Endothelial cell of umbilical vein (primary cell): ENCODE data around the gene FOLR3. TPM values are rescaled to one million over a fixed set of nuclear protein-coding genes. Genes with fewer than 3 reads are reported as not detected.
"Not testable (repeated sequence)": the region's sequence is repeated elsewhere in the genome, so short reads cannot be mapped to it uniquely, and the experiment has no call there.

ENCODE experiments used
- BruUV-seq: library from RNA; stranded (reverse); fragments of 400-500 nt; replicated peaks from 2 replicates; lab custom pipeline; 2021; lab: Mats Ljungman, UMichigan
- CTCF ChIA-PET: fragments of 300-600, 350-600 bp; sonication (Branson Sonifier 250); formaldehyde crosslinking; loops from one replicate; lab custom pipeline; 2021; ENCODE audit warnings: antibody characterized with exemption, inconsistent platforms; lab: Charles Lee
- POLR2A ChIA-PET: fragments of 300-600, 350-600 bp; sonication (Branson Sonifier 250); formaldehyde crosslinking; loops from one replicate; lab custom pipeline; 2021; ENCODE audit warnings: antibody characterized with exemption, inconsistent platforms; lab: Charles Lee
- DNase-seq: peaks from one replicate; pipeline ENCODE4 v3.0.0-alpha.2; 2011; ENCODE audit warnings: low read depth, low spot score
- FAIRE-seq: peaks from 2 replicates; lab custom pipeline; 2011; peaks lifted over from hg19 to GRCh38; lab: Jason Lieb, UNC
- H2AFZ ChIP-seq: 2 replicates; pipeline ENCODE4 v1.6.0; 2012; ENCODE audit warnings: low read depth, low read length, control low read depth, inconsistent platforms
- H3K27ac ChIP-seq: 2 replicates; pipeline ENCODE4 v1.5.1; 2011; ENCODE audit warnings: low read depth, mild to moderate bottlenecking, control low read depth, low read length, moderate library complexity; ENCODE audit not compliant: insufficient read depth
- H3K27me3 ChIP-seq, 2 experiments: 2 replicates each; pipeline versions ENCODE4 v1.6.0 to v1.6.1; 2011; ENCODE audit warnings: low read length in 2 of 2, mixed read lengths in 1 of 2; ENCODE audit not compliant: control insufficient read depth in 2 of 2, insufficient read depth in 2 of 2
- H3K36me3 ChIP-seq, 2 experiments: 2 replicates in 1 of 2; 3 replicates in 1 of 2; pipeline ENCODE4 v1.5.1; 2011; ENCODE audit warnings: low read length in 2 of 2, mild to moderate bottlenecking in 1 of 2, moderate library complexity in 1 of 2; ENCODE audit not compliant: control insufficient read depth in 2 of 2, insufficient read depth in 2 of 2; ENCODE audit errors: extremely low read depth in 1 of 2
- H3K4me1 ChIP-seq: 3 replicates; pipeline ENCODE4 v1.5.1; 2011; ENCODE audit warnings: mild to moderate bottlenecking, low read length; ENCODE audit not compliant: control insufficient read depth, insufficient read depth; ENCODE audit errors: extremely low read depth
- H3K4me2 ChIP-seq: 2 replicates; pipeline ENCODE4 v1.6.1; 2011; ENCODE audit warnings: low read length, control low read depth, mixed read lengths; ENCODE audit not compliant: insufficient read depth
- H3K4me3 ChIP-seq, 3 experiments: fragments of 200-600 bp in 1 of 3; sonication (generic), shearing (Covaris generic) in 1 of 3; replicated peaks in 1 of 3; 2 replicates each; pipeline ENCODE4 v1.5.1; 2011 to 2016; ENCODE audit warnings: control low read depth in 3 of 3, low read length in 3 of 3, mild to moderate bottlenecking in 2 of 3, inconsistent platforms in 1 of 3, low read depth in 1 of 3, moderate library complexity in 1 of 3; ENCODE audit not compliant: insufficient read depth in 1 of 3
- H3K79me2 ChIP-seq: 2 replicates; pipeline ENCODE4 v1.6.0; 2012; ENCODE audit warnings: low read length, inconsistent platforms; ENCODE audit not compliant: control insufficient read depth, insufficient read depth
- H3K9ac ChIP-seq: replicated peaks from 2 replicates; pipeline ENCODE3; 2011; ENCODE audit warnings: low read length, control low read depth; ENCODE audit not compliant: insufficient read depth; ENCODE audit errors: extremely low read depth
- H3K9me1 ChIP-seq: replicated peaks from 3 replicates; pipeline ENCODE4 v1.6.0; 2011; ENCODE audit warnings: mild to moderate bottlenecking, low read length; ENCODE audit not compliant: control insufficient read depth, insufficient read depth; ENCODE audit errors: extremely low read depth
- H3K9me3 ChIP-seq: replicated peaks from 2 replicates; pipeline ENCODE4 v1.5.1; 2012; ENCODE audit warnings: low read length, inconsistent platforms; ENCODE audit not compliant: control insufficient read depth, insufficient read depth
- H4K20me1 ChIP-seq: replicated peaks from 2 replicates; pipeline ENCODE3; 2011; ENCODE audit warnings: mild to moderate bottlenecking, low read length; ENCODE audit not compliant: control insufficient read depth, insufficient read depth; ENCODE audit errors: extremely low read depth
- CTCF ChIP-seq, 2 donors: IDR thresholded peaks; 1 replicate in 1 of 2; 2 replicates in 1 of 2; pipeline ENCODE4 v1.5.1; 2011; ENCODE audit warnings: low read length in 2 of 2, mild to moderate bottlenecking in 2 of 2, moderate library complexity in 2 of 2, control low read depth in 1 of 2, inconsistent platforms in 1 of 2, low read depth in 1 of 2; ENCODE audit not compliant: insufficient read depth in 1 of 2; ENCODE audit errors: extremely low read depth in 1 of 2
- EZH2 ChIP-seq: IDR thresholded peaks from 2 replicates; pipeline ENCODE4 v1.6.1; 2012; ENCODE audit warnings: borderline replicate concordance, low read depth, mild to moderate bottlenecking, moderate library complexity, low read length, inconsistent platforms; ENCODE audit not compliant: severe bottlenecking
- FOS ChIP-seq: IDR thresholded peaks from 2 replicates; pipeline ENCODE4 v1.6.1; 2011; ENCODE audit warnings: mild to moderate bottlenecking, low read length, moderate library complexity, borderline replicate concordance; ENCODE audit not compliant: insufficient read depth
- GATA2 ChIP-seq: IDR thresholded peaks from 2 replicates; pipeline ENCODE4 v1.7.0; 2011; ENCODE audit warnings: low read depth, mild to moderate bottlenecking, moderate library complexity, mixed read lengths, low read length; ENCODE audit not compliant: insufficient read length, insufficient read depth
- JUN ChIP-seq: IDR thresholded peaks from 2 replicates; pipeline ENCODE4 v1.6.1; 2011; ENCODE audit warnings: borderline replicate concordance, low read depth; ENCODE audit not compliant: insufficient read length, insufficient read depth
- MAX ChIP-seq: IDR thresholded peaks from 2 replicates; pipeline ENCODE4 v1.6.1; 2011; ENCODE audit not compliant: insufficient read depth, insufficient read length
- MYC ChIP-seq: IDR thresholded peaks from one replicate; pipeline ENCODE4 v1.6.1; 2011; ENCODE audit warnings: mild to moderate bottlenecking, low read depth, low read length
- POLR2A ChIP-seq: IDR thresholded peaks from 2 replicates; pipeline ENCODE4 v1.6.1; 2012; ENCODE audit warnings: low read depth, mild to moderate bottlenecking, control low read depth, low read length
- POLR2AphosphoS5 ChIP-seq: IDR thresholded peaks from 2 replicates; pipeline ENCODE4 v1.6.1; 2012; ENCODE audit warnings: low read depth, mild to moderate bottlenecking, control low read depth, low read length, moderate library complexity; ENCODE audit not compliant: insufficient read depth
- dilution Hi-C: fragments of 300-500 bp; cut with MboI; formaldehyde crosslinking; loops from one replicate; pipeline ENCODE4 v1.15.0; 2019; ENCODE audit warnings: low sequenced_read_pairs; ENCODE audit not compliant: extremely low pct_ligation_motif_present
- intact Hi-C: fragments of 100-400 bp; cut with micrococcal nuclease; formaldehyde crosslinking; loops from one replicate; pipeline ENCODE4 v1.10.0; 2022
- polyA plus RNA-seq, 4 experiments: library from polyadenylated mRNA; depleted of rRNA in 3 of 4; stranded (reverse) in 3 of 4; unstranded in 1 of 4; fragments of >200 nt; gene quantifications; 2 replicates each; pipeline versions ENCODE4 v1.2.1 to v1.2.3, GENCODE V29; 2011 to 2012; ENCODE audit warnings: missing spikeins in 1 of 4
- total RNA-seq: library from RNA; stranded (reverse); gene quantifications from 2 replicates; pipeline ENCODE4 v1.2.3, GENCODE V29; 2021

FOLR3 gene
- total and polyA plus RNA-seq, 2 donors (not counting 3 experiments of a cell fraction or from before 2014, with no cell fraction given), result not detected

DNA sequence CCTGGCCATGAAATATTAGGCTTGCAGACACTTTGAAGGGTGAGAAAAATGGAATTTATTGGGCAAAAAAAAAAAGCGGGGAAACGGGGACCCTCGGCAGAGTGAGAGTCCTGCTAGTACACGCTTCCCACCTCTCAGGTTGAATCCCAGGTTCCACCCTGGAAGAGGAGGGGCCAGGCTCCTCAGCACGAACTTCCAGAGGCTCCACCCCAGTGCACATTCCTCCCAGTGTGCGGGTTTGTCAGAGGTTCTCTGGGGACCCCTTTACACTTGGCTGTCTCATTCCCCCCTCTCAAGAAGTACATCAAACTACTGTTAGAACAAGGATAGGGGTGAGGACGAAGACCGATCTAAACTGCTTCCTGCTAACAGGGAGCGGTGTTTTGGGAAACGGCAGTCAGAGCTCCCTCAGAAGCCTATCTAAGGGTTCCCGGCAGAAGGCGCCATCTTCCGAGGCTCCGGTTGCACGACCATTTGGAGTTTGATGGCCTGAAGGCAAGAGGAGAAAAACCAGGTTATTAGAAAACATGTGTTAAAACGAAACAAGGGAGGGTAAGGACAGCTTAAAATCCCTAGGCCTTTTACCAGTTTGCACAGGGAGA is 27.5 kb downstream of the FOLR3 start:
- CTCF ChIA-PET, result interaction anchor here (0.7 kb wide), 1 partner anchor 10 kb away, joined by 3 read pairs; no protein-coding TSS in a partner anchor

GRCh38 chr11:72164187-72164586 is 28.7 kb downstream of the FOLR3 start:
- FAIRE-seq, H3K4me2 ChIP-seq, H3K27ac ChIP-seq, POLR2A ChIA-PET, H3K36me3 ChIP-seq, H3K27me3 ChIP-seq, BruUV-seq, H3K79me2 ChIP-seq, H3K4me3 ChIP-seq, intact Hi-C loops, dilution Hi-C loops, H3K9me3 ChIP-seq, H3K9ac ChIP-seq, H4K20me1 ChIP-seq, H3K9me1 ChIP-seq, DNase-seq, H3K4me1 ChIP-seq, CTCF ChIA-PET, H2AFZ ChIP-seq: not testable (repeated sequence)

More for the DNA sequence above, 27.5 kb downstream of the FOLR3 start:
- Histone ChIP-seq H3K4me2 (no peak overlapping the region), H3K36me3 (no peaks in the 10 kb centered on the region), H3K9me3 (no peaks in the 10 kb centered on the region), H3K79me2 (no peaks in the 10 kb centered on the region), H3K9ac (no peak overlapping the region), H3K4me3 (no peak overlapping the region), H3K27ac (no peak overlapping the region), H2AFZ (no peak overlapping the region), H4K20me1 (no peaks in the 10 kb centered on the region), H3K4me1 (no peaks in the 10 kb centered on the region), H3K9me1 (no peaks in the 10 kb centered on the region), H3K27me3 (peaks cover 3 to 4% of the 10 kb centered on the region in 2 experiments)
- TF ChIP-seq FOS, result no peak
- no peak for TF ChIP-seq POLR2A
- TF ChIP-seq POLR2AphosphoS5, result no peak
- no peak for TF ChIP-seq CTCF (IDR thresholded peaks at IDR 0.05; ENCODE audit: extremely low read depth in 1 of 2, insufficient read depth in 1 of 2, low read depth in 1 of 2, low read length in 2 of 2)
- no peak for TF ChIP-seq EZH2
- TF ChIP-seq JUN, result no peak
- no peak for TF ChIP-seq GATA2
- TF ChIP-seq MAX, result no peak
- TF ChIP-seq MYC, result no peak
- no peak for FAIRE-seq
- no TSS peak for BruUV-seq
- DNase-seq, result no peak
- POLR2A ChIA-PET, result no interaction called here
- dilution Hi-C loops (no loop called here), intact Hi-C loops (no loop called here)
